HEK293 (cell line): ENCODE data around the gene SPINK4.
A peak's percentile ranks its signal among the peaks of the same experiment; 100 is the strongest.

Source experiments
- CTCF ChIA-PET: fragments of 350-600 bp; formaldehyde crosslinking; extraction: SDS; loops from one replicate; lab custom pipeline; 2021; ENCODE audit warnings: antibody characterized with exemption; lab: Yijun Ruan, JAX
- POLR2A ChIA-PET: fragments of 300-600 bp; formaldehyde crosslinking; extraction: SDS; loops from one replicate; lab custom pipeline; 2020; ENCODE audit warnings: antibody characterized with exemption, inconsistent platforms; lab: Yijun Ruan, JAX
- H3K27ac ChIP-seq: fragments of 200-500 bp; sonication (Bioruptor generic); 2 replicates; pipeline ENCODE4 v1.5.1; 2014; ENCODE audit warnings: low read depth, low read length, control low read depth, inconsistent platforms; ENCODE audit errors: extremely low read depth
- H3K36me3 ChIP-seq, 2 experiments: fragments of 200-500 bp in 1 of 2; sonication (Bioruptor generic) in 1 of 2; 1 replicate in 1 of 2; 2 replicates in 1 of 2; pipeline ENCODE4 v1.5.1; 2014 to 2017; ENCODE audit warnings: inconsistent platforms in 2 of 2, low read length in 2 of 2; ENCODE audit not compliant: control insufficient read depth in 2 of 2, insufficient read depth in 1 of 2
- H3K4me1 ChIP-seq: fragments of 200-500 bp; sonication (Bioruptor generic); 2 replicates; pipeline ENCODE4 v1.5.1; 2014; ENCODE audit warnings: mild to moderate bottlenecking, low read length, inconsistent platforms; ENCODE audit not compliant: control insufficient read depth, insufficient read depth
- H3K4me3 ChIP-seq: 2 replicates; pipeline ENCODE4 v1.5.1; 2011; ENCODE audit warnings: low read depth, mild to moderate bottlenecking, control low read depth, low read length, moderate library complexity
- H3K9me3 ChIP-seq: fragments of 200-500 bp; sonication (Bioruptor generic); 2 replicates; pipeline ENCODE4 v1.5.1; 2014; ENCODE audit warnings: low read depth, low read length, inconsistent platforms; ENCODE audit not compliant: control insufficient read depth, insufficient read depth
- BCL11A ChIP-seq: fragments of 450-650 bp; formaldehyde crosslinking; IDR thresholded peaks from 2 replicates; pipeline ENCODE4 v1.5.1; 2016; ENCODE audit warnings: low read depth, missing biosample characterization, missing genetic modification characterization
- KLF9 ChIP-seq: fragments of 450-650 bp; formaldehyde crosslinking; IDR thresholded peaks from 2 replicates; pipeline ENCODE4 v1.5.1; 2016; ENCODE audit warnings: missing biosample characterization, missing genetic modification characterization, low read depth
- PATZ1 ChIP-seq: fragments of 450-650 bp; formaldehyde crosslinking; IDR thresholded peaks from 2 replicates; pipeline ENCODE4 v1.5.1; 2016; ENCODE audit warnings: missing biosample characterization, missing genetic modification characterization
- PRDM10 ChIP-seq: fragments of 450-650 bp; formaldehyde crosslinking; IDR thresholded peaks from 2 replicates; pipeline ENCODE4 v1.5.1; 2016; ENCODE audit warnings: missing biosample characterization, missing genetic modification characterization
- SCRT2 ChIP-seq: fragments of 450-650 bp; formaldehyde crosslinking; IDR thresholded peaks from 2 replicates; pipeline ENCODE4 v1.5.1; 2016; ENCODE audit warnings: missing biosample characterization, missing genetic modification characterization
- SP7 ChIP-seq: fragments of 450-650 bp; formaldehyde crosslinking; IDR thresholded peaks from 2 replicates; pipeline ENCODE4 v1.5.1; 2016; ENCODE audit warnings: missing biosample characterization, missing genetic modification characterization
- ZBTB17 ChIP-seq: fragments of 450-650 bp; formaldehyde crosslinking; IDR thresholded peaks from 2 replicates; pipeline ENCODE4 v1.5.1; 2016; ENCODE audit warnings: missing biosample characterization, missing genetic modification characterization
- ZBTB20 ChIP-seq: fragments of 450-650 bp; formaldehyde crosslinking; IDR thresholded peaks from 2 replicates; pipeline ENCODE4 v1.5.1; 2016; ENCODE audit warnings: missing biosample characterization, missing genetic modification characterization
- ZNF175 ChIP-seq: fragments of 450-650 bp; formaldehyde crosslinking; IDR thresholded peaks from 2 replicates; pipeline ENCODE4 v1.5.1; 2016; ENCODE audit warnings: missing biosample characterization, missing genetic modification characterization
- ZNF19 ChIP-seq: fragments of 450-650 bp; formaldehyde crosslinking; IDR thresholded peaks from 2 replicates; pipeline ENCODE4; 2016; ENCODE audit warnings: missing biosample characterization, missing genetic modification characterization, low read depth
- ZNF37A ChIP-seq: fragments of 450-650 bp; IDR thresholded peaks from 2 replicates; pipeline ENCODE4 v1.5.1; 2018; ENCODE audit warnings: missing biosample characterization, missing genetic modification characterization
- ZNF394 ChIP-seq: fragments of 450-650 bp; formaldehyde crosslinking; IDR thresholded peaks from 2 replicates; pipeline ENCODE4 v1.5.1; 2016; ENCODE audit warnings: missing biosample characterization, missing genetic modification characterization, mild to moderate bottlenecking, moderate library complexity, borderline replicate concordance
- ZNF398 ChIP-seq: fragments of 450-650 bp; formaldehyde crosslinking; IDR thresholded peaks from 2 replicates; pipeline ENCODE4 v1.5.1; 2017; ENCODE audit warnings: missing biosample characterization, missing genetic modification characterization
- ZNF529 ChIP-seq: fragments of 450-650 bp; formaldehyde crosslinking; IDR thresholded peaks from 2 replicates; pipeline ENCODE4 v1.5.1; 2017; ENCODE audit warnings: missing genetic modification characterization, missing biosample characterization; ENCODE audit not compliant: insufficient replicate concordance
- ZNF560 ChIP-seq: fragments of 450-650 bp; formaldehyde crosslinking; IDR thresholded peaks from 2 replicates; pipeline ENCODE4 v1.5.1; 2017; ENCODE audit warnings: missing biosample characterization, missing genetic modification characterization, borderline replicate concordance
- ZNF585B ChIP-seq: fragments of 450-650 bp; formaldehyde crosslinking; IDR thresholded peaks from 2 replicates; pipeline ENCODE4 v1.5.1; 2016; ENCODE audit warnings: missing biosample characterization, missing genetic modification characterization
- ZNF658 ChIP-seq: fragments of 450-650 bp; formaldehyde crosslinking; IDR thresholded peaks from 2 replicates; pipeline ENCODE4; 2016; ENCODE audit warnings: missing biosample characterization, missing genetic modification characterization
- TF ChIP-seq, protein P1 (sequence below): fragments of 450-650 bp; formaldehyde crosslinking; IDR thresholded peaks from 2 replicates; pipeline ENCODE4 v1.5.1; 2016; ENCODE audit warnings: missing biosample characterization, missing genetic modification characterization

Gene SPINK4

GRCh38 chr9:33211695-33212393, 28.1 kb upstream of the SPINK4 start (continued):
- peak; percentile 95 for TF ChIP-seq PRDM10 (tag by site-specific recombination)
- TF ChIP-seq ZBTB17: peak; percentile 55
- TF ChIP-seq ZNF37A (tag by site-specific recombination): no peak
- TF ChIP-seq ZNF658 (tag by site-specific recombination): no peak
- 0 out of 2 replicates have a peak, but pooled peaks have one; percentile 19 for TF ChIP-seq SP7 (tag by site-specific recombination)
- TF ChIP-seq, protein P1, sequence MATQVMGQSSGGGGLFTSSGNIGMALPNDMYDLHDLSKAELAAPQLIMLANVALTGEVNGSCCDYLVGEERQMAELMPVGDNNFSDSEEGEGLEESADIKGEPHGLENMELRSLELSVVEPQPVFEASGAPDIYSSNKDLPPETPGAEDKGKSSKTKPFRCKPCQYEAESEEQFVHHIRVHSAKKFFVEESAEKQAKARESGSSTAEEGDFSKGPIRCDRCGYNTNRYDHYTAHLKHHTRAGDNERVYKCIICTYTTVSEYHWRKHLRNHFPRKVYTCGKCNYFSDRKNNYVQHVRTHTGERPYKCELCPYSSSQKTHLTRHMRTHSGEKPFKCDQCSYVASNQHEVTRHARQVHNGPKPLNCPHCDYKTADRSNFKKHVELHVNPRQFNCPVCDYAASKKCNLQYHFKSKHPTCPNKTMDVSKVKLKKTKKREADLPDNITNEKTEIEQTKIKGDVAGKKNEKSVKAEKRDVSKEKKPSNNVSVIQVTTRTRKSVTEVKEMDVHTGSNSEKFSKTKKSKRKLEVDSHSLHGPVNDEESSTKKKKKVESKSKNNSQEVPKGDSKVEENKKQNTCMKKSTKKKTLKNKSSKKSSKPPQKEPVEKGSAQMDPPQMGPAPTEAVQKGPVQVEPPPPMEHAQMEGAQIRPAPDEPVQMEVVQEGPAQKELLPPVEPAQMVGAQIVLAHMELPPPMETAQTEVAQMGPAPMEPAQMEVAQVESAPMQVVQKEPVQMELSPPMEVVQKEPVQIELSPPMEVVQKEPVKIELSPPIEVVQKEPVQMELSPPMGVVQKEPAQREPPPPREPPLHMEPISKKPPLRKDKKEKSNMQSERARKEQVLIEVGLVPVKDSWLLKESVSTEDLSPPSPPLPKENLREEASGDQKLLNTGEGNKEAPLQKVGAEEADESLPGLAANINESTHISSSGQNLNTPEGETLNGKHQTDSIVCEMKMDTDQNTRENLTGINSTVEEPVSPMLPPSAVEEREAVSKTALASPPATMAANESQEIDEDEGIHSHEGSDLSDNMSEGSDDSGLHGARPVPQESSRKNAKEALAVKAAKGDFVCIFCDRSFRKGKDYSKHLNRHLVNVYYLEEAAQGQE: no peak
- TF ChIP-seq ZNF585B (tag by site-specific recombination): no peak
- TF ChIP-seq ZNF398 (tag by site-specific recombination): peak; percentile 15; the same call in 1 of the 2 replicates

GRCh38 chr9:33220681-33221567, 19.0 kb upstream of the SPINK4 start:
- no peak overlapping the region for H3K27ac ChIP-seq
- no peaks in the 10 kb centered on the region for H3K9me3 ChIP-seq
- no peak overlapping the region for H3K4me3 ChIP-seq
- TF ChIP-seq SCRT2 (tag by site-specific recombination) (no peak), ZBTB20 (tag by site-specific recombination) (0 out of 2 replicates have a peak, but pooled peaks have one; percentile 29)
- no peaks in the 10 kb centered on the region for H3K4me1 ChIP-seq
- H3K36me3 ChIP-seq: no peaks in the 10 kb centered on the region
- ChIA-PET CTCF (interaction anchor here (1.1 kb wide), 1 partner anchor 60 kb away, joined by 3 read pairs; no protein-coding TSS in a partner anchor), POLR2A (no interaction called here)

DNA sequence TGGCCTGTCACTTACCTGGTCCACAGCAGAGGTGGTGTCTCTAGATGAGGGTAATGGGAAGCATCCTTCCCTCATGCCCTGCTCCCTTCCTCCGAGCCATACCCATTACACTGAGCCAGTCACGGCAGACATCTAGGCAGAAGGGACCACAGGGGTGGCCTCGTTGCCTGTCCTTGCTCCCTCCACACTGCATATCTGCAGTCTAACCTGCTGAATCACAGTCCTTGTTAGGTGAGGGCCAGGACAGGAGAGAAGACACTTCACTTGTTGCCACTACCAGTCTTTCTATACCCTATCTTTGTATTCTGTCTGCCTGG, 18.4 kb upstream of the SPINK4 start:
- ChIA-PET POLR2A (no interaction called here), CTCF (interaction anchor here (0.6 kb wide), 1 partner anchor 49 kb away, joined by 3 read pairs; no protein-coding TSS in a partner anchor)
- Histone ChIP-seq H3K4me1 (no peaks in the 10 kb centered on the region), H3K9me3 (no peaks in the 10 kb centered on the region), H3K4me3 (no peak overlapping the region), H3K36me3 (no peaks in the 10 kb centered on the region), H3K27ac (no peak overlapping the region)
- TF ChIP-seq ZNF529 (tag by site-specific recombination) (no peak), PATZ1 (tag by site-specific recombination) (no peak), ZNF394 (tag by site-specific recombination) (no peak), ZNF175 (tag by site-specific recombination) (no peak), ZNF19 (tag by site-specific recombination) (no peak), ZNF560 (tag by site-specific recombination) (no peak), KLF9 (no peak), BCL11A (tag by site-specific recombination) (no peak)
